GM21447 (cell line): ENCODE data around the gene JAZF1.
"Not testable (repeated sequence)": the region's sequence is repeated elsewhere in the genome, so short reads cannot be mapped to it uniquely, and the experiment has no call there.

ENCODE experiments used
- ATAC-seq: cut with Tn5 transposase; IDR thresholded peaks from one replicate; pipeline ENCODE4 v1.9.1; 2021; ENCODE audit not compliant: unreplicated experiment

JAZF1 gene

GRCh38 chr7:27856703-27857485, 323.7 kb downstream of the JAZF1 start:
- not testable (repeated sequence) for ATAC-seq

- ATAC-seq: no peak
Measured at GRCh38 chr7:27850531-27850930, 330.1 kb downstream of the JAZF1 start.

- no peak for ATAC-seq
Measured at GRCh38 chr7:27846388-27846787, 334.2 kb downstream of the JAZF1 start.

- no peak for ATAC-seq
Measured at GRCh38 chr7:27843584-27844305, 336.9 kb downstream of the JAZF1 start.

- ATAC-seq: no peak
Measured at GRCh38 chr7:27842851-27843250, 337.7 kb downstream of the JAZF1 start.

DNA sequence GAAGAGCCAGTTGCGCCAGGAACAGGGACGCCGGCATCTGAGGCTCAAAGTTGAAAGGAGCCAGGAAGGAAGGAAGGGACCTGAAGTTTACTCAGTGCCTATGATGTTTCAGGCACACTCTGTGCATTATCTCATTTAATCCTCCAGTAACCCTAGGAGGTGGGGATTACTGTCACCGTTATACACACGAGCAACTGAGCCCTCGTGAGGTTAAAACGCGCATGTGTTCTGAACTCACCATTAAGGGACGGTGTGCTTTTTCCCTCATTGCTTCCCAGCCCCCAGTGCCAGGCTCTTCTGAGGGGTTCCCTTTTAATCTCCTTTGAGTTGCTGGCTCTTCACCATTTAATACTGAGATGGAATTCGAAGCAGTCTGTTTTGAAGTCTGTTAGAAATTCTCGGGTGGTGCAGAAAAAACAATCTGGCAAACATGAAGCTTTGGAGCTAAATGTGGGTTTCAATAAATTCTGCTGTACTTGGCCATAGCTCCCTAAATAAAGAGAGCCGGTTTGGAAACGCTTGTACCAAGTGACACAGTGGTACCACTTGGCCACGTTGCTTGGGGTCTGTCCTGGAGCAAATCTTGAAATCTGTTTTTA, 338.4 kb downstream of the JAZF1 start:
- ATAC-seq: no peak

- no peak for ATAC-seq
Measured at GRCh38 chr7:27840760-27841364, 339.7 kb downstream of the JAZF1 start.

- ATAC-seq: no peak
Measured at GRCh38 chr7:27840313-27840712, 340.3 kb downstream of the JAZF1 start.

GRCh38 chr7:27839099-27839498, 341.5 kb downstream of the JAZF1 start:
- no peak for ATAC-seq

- no peak for ATAC-seq
Measured at GRCh38 chr7:27836536-27836935, 344.1 kb downstream of the JAZF1 start.

DNA sequence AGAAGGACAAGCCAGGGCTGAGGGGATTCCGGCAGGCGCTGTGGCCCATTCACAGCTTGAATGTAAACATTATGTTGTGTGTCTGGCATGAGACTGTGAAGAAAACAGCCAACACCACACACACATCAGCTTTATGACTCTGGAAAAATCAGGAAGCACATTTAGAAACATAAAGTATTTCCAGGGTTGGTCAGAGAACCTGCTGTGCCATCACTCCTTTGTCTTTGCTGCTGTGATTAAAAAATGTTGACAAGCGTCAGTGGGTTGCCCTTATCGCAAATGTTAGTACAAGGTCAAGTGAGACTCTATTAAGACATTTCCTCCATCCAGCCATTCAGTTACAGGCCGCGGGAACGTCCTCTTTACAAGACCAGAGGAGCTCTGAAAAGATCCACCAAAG, 345.2 kb downstream of the JAZF1 start:
- no peak for ATAC-seq

- no peak for ATAC-seq
Measured at GRCh38 chr7:27834179-27834921, 346.2 kb downstream of the JAZF1 start.

- no peak for ATAC-seq
Measured at GRCh38 chr7:27826357-27826756, 354.2 kb downstream of the JAZF1 start.

DNA sequence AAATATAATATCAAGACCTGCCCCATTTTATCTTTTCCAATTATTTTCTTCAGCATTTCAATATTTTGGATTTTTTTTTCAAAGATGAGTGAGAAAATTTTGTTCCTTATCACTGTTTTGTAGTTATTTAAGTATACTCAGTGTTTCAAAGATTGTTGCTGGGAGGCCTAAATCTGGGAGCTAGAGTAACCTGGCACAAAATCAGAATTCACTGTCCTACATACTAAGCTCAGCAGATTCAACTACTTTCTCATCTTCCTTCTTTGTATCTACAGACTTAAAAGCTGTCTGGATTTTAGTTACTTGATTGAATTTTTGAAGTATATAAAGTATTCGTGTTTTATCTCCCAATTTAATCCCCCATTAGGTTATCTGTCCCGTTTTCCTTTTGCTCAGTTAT, 354.7 kb downstream of the JAZF1 start:
- ATAC-seq: no peak

- no peak for ATAC-seq
Measured at GRCh38 chr7:27822245-27822644, 358.4 kb downstream of the JAZF1 start.

- no peak for ATAC-seq
Measured at GRCh38 chr7:27812706-27813105, 367.9 kb downstream of the JAZF1 start.

- no peak for ATAC-seq
Measured at GRCh38 chr7:27810186-27810585, 370.4 kb downstream of the JAZF1 start.

GRCh38 chr7:27808626-27809025, 372.0 kb downstream of the JAZF1 start:
- ATAC-seq: no peak

DNA sequence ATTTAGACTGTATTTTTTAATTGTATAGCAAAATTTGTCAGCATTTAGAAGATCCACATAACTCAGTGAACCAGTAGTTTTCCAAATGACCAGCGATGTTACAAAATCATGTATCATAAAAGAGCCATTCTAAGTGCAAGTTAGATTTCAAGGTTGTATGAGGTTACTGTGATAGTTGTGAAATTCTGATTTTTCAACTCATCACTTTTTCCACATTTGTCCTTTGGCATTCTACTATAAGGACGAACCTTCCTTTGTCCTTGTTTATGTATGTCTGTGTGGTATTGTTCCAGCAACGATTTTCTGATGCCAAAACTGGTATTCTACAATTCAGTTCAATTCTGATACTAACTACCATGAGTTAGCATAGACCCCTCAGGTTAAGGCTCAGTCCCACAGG, 376.5 kb downstream of the JAZF1 start:
- no peak for ATAC-seq

DNA sequence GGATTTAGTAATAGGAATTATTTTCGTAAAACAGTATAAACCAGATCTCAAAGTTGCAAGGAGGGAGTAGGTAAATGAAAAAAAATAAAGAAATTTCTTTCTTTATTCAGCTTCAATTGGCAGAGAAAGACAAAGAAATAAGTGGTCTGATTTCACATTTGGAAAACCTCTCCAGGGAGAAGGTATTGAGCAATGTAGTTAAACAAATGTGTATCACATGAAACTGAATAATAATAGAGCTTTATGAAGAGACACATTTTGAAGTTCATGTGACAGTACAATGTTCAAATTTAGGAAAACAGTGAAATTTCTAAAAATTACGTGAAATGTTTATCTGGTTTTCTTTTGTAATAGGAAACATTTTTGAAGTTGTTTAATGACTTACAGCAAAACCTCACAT, 377.6 kb downstream of the JAZF1 start:
- no peak for ATAC-seq

GRCh38 chr7:27799212-27799611, 381.4 kb downstream of the JAZF1 start:
- ATAC-seq: no peak
